HG03520 (cell line): Measurements from ENCODE around the gene TMEM95.

Experiments
- ATAC-seq: cut with Tn5 transposase; IDR thresholded peaks from one replicate; pipeline ENCODE4 v1.9.1; 2021; ENCODE audit warnings: mild to moderate bottlenecking, moderate library complexity; ENCODE audit not compliant: unreplicated experiment

The TMEM95 gene

GRCh38 chr17:7355053-7355452 is at the start of gene TMEM95:
Gene TMEM95, plus strand, starts transcription at chr17:7355156. Its CDS starts 49 bp downstream, at chr17:7355205.
- ATAC-seq = no peak

DNA sequence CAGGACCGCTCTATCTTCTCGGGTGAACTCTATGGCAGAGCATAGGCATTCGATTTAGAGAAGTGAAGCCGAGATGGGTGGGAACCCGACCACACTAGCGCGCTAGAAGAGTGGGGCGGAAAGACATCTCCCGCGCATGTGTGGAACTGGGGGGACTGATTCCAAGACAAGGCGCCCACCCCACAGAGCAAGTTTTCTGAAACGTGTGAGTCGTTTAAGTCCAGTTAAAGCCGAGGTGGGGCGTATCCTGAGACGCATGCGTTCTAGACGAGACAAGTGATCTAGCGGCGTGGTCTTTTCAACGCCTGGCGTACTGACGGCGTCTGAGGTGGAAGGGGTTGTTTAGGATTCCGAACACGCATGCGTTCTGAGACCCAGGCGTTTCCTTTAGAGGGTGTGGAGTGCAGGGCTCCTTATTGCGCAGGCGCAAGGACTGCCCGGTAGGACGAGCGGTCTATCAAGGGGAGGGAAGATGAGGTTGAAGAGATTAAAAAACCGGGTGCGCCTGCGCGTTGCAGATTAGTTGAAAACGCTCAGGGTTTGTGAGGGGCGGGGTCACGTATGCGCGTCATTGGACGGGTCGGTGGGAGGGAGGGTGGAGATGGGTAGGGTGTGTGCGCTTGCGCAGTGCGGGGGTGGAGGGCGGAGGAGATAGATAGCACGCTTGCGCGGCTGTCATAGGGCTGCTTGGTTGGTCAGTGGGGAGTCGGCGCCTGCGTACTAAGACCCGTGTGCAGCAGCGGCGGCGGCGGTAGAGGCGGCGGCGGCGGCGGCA is 47.9 kb upstream of the TMEM95 start, which contains the start of gene EIF5A:
TSS of gene EIF5A (plus strand) at position 718 of the 775 bp plus-strand sequence. CDS start 2,008 bp downstream, outside the sequence.
- ATAC-seq = peak; percentile 68

DNA sequence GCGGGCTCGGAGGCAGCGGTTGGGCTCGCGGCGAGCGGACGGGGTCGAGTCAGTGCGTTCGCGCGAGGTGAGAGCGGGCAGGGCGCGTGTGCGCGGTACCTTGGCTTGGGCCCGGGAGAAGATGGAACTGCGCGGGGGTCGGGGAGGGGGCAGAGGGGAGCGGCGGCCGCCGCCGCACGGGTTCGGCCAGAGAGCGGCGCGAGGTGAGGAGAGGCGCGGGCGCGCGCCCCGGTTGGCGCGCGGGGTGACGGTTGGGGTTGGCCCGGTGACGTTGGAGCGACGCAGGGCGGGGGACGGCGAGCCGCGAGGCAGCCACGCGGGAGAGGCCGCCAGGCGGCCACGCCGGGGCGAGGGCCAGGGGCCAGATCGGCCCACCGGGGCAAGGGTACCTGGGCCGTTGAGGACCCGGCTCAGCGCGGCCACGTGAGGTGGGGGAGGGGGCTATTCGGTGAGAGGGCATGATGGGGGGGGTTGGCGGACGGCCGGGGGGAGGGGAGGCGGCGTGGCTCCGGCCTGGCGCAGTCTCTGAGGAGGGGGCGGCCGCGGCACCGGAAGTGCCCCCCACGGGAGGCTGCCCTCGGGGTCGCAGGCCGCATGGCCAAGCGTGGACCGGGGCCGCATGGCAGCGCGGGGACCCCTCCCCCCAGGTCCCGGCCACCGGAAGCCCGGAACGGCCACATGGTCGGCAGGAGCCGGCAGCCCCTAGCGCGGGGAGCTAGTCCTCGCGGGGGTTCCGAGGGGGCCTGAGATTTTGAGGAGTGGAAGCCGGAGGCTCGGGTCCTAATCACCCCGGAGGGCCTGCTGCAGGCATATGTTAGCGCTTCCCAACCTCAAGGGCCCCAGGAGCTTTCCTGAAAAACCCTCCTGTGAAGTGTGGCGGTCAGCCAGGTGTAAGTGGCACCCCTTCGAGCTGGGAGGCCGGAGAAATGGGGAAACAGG is 47.0 kb upstream of the TMEM95 start:
- ATAC-seq = no peak

DNA sequence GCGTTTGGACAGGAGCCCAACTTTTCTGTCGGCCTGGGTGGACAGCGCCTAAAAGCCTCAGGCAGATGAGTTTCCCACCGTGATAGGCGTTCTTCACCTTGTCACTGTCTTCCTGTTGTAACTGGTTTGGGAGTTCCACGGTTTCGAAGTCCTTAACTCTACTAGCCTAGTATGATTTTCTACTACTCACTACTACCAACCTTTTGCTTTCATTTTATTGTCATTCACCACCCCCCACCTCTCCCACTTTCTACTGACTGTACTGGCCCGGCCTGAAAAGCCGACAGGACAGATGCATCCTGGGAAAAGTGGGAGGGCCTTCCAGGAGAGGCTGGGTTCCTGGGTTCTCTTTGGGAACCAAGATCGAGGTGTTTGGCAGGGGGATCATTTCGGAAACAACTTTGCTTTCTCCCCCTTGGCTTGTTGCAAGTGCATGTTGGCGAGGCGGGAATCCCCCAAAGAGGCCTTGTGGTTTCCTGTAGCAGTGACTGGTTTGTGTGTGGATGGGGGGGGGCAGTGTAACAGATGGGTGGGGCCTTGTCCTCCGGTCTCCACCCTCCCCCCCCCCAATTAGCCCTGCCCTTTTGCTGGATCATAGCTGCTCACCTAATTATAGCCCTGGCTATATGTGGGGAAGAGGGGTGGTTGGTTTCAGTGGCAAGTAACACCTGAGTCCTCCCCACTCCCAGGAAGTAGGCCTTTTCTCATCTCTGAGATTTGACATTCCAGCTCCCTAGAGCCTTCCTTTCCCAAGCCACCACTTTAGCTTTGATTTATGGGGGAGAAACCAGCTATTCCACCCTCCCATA is 46.1 kb upstream of the TMEM95 start:
- no peak for ATAC-seq

DNA sequence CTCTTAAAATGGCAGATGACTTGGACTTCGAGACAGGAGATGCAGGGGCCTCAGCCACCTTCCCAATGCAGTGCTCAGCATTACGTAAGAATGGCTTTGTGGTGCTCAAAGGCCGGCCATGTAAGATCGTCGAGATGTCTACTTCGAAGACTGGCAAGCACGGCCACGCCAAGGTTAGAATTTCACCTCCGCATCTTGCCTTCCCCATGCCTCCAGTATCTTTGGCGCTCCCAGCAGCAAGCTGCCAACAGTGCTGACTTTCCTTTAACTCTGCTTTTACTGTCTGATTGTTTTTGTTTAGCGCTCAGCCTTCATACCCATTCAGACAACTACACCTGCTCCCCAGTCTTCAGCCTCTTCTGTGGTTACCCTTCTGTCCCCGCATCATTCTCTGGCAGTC is 45.3 kb upstream of the TMEM95 start:
- ATAC-seq = no peak

GRCh38 chr17:7311110-7311705 is 43.7 kb upstream of the TMEM95 start:
- no peak for ATAC-seq

DNA sequence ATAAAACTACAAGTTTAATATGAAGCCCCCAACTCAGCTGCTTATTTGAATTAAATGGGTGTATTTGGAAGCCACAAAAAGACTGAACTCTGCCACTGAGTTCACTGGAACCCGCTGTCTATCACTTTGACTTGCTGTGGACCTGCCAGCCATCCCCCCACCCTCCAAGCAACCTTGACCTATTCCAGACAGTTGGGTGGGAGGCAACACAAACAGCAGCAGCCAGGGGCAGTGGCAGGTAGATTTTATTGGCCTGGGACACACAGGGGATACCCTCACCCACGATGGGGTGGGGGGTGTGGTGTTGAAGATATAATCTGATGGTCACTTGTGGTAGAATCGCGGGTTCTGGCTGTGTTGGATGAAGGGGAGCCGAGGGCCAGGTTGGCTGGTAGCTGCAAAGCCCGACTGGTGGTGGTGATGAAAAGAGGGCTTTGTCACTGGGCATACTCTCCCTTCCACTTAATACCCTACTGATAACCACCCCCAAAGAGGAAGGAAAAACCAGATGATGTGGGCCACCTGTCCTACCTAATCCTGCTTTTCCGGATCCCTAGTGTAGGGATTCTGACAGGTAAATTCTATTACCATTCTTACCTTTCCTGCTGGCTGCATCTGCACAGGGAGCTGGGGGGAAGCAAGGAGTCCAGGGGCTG is 42.4 kb upstream of the TMEM95 start:
- no peak for ATAC-seq

DNA sequence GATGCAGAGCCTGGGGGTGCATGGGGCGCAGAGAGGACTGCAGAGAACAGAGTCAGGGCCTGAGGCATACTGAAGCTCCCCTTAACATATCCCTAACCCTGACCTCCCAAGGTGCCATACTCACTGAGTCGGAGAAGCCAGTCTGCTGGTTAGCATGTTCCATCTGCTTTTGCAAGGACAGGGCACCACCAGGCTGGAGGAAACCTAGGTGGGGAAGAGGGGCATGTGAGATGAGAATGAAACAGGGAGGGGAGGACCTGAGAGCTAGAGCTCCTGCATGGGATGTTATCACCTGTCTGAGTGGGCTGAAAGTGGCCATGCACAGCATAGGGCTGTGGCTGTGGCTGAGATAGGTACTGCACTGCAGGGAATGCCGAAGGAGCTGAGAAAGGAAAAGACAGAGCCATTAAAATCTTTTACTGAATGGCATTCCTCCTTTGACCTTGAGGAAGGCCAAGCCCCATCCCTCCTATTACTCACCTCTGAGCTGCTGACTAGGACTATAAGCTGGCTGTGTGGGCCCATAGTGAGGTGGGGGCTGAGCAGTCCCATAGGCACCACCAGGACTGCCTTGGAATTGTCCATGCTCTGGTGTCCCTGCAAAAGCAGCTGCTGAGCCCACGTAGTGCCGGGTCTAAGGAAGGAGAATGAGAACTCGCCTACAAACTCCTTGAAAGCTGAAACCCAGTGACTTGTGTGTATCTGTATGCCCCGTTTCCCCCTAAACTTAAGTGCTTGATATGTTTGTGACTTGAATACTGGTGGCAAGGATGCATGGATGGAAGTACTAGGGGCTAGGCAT is 41.7 kb upstream of the TMEM95 start:
- no peak for ATAC-seq

DNA sequence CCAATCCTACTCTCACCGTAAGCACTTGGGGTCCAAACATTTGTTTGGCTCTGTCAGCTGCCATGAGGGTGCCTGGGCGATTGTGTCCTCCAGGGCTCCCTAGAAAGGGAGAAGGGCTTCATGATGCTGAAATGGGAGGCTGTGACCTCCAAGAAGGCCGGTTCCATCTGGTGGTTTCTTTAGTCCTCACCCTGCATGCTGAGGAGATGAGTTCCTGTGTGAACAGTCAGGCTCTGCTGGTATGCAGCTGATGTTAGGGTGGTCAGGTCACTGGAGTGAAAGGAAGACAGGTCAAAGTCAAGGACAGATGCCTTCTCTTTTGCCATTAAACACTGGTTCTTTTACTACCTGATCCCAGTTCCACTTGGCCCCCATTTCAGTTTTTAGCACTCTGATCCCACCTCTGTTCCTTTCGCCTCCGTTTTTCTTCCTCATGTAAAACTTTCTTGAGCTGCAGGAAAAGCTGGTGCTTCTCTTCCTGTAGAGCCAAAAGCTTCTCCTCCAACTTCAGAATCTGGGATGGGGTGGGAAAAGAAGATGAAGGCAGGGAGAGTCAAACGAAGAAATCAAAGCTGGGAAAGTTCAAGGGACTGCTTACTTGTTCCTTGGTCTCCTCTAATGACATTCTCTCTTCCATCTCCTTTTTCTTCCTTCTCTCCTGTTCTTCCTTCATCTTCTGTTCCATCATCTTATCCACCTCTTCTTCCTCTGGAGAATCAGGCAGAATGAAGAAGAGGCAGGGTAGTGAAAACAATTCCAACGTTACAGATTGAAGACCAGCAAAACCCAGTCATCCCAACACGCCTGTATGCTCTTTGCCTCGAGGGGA is 40.9 kb upstream of the TMEM95 start:
- no peak for ATAC-seq

DNA sequence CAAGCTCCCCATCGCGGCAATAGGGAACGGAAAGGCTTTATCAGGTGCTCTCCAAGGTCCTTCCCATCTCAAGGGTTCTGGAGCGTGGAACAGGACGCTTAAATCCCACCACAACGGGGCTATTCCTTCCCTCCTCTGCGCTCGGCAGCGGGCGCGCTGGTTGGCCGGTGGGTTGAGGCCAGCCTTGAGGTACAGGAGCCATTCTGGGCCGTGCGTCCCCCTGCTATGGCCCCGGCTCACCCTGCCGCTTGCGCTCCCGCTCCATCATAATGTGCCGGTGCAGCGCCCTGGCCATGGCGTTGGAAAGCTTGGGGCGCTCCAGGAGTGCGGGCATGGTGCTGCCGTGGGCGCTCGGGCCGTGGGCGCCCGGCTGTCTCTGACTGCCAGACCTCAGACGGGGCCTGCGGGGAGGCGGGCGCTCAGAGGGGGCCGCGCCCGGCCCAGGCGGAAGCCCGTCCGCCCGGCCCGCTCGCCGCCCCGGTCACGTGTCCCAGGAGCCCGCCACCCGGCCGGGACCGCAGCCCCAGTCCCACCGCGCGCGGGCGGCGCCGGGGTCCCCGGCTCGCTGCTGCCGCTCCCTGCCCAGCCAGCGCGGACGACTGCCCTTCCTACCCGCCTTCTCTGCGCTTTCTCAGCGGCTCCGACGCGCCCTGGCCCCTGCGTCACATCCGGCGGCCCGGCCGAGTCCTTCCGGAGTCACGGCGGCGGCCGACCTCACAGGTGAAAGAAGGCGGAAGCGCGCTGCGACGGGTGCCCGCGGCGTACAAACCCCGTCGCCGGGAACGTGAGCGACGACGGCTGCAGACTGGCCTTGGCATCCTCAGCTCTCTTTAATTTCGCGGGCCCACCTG is 40.0 kb upstream of the TMEM95 start, which contains the start of gene GPS2:
TSS of gene GPS2 (minus strand) at position 642 of the 851 bp plus-strand sequence. CDS start at position 334, 308 bp downstream.
- peak; percentile 64 for ATAC-seq

DNA sequence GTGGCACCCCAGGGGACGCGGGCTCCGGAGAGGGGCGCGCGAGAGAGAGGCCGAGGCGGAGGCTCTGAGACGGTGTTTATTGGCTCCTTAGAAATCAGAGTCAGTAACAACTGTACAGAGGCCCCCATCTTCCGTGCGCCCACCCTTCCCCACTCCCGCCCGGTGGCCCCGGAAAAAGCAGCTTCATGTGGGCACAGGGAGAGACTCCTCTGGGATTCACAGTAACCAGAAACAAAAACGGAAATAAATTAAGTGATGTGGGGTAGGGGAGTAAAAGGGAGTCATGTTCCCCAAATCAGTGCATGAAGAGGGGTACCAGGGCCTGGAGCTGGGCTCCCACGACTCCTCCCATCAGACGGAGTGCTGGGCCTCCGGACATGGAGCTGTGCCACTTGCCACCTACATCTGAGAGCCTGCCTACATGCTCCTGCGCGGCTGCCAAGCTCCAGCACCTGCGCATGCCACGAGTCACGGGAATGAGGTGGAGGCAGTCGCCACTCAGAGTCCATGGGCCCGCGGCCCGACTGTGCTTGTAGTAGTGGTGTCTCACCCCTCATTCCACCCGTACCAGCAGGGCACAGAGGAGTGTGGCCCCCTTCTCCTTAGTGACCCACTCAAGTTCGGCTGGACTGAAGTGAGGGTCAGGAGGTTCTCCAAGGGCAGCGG is 39.3 kb upstream of the TMEM95 start:
- no peak for ATAC-seq

- ATAC-seq = no peak
These were observed 37.7 kb upstream of the TMEM95 start for GRCh38 chr17:7317161-7317803.

DNA sequence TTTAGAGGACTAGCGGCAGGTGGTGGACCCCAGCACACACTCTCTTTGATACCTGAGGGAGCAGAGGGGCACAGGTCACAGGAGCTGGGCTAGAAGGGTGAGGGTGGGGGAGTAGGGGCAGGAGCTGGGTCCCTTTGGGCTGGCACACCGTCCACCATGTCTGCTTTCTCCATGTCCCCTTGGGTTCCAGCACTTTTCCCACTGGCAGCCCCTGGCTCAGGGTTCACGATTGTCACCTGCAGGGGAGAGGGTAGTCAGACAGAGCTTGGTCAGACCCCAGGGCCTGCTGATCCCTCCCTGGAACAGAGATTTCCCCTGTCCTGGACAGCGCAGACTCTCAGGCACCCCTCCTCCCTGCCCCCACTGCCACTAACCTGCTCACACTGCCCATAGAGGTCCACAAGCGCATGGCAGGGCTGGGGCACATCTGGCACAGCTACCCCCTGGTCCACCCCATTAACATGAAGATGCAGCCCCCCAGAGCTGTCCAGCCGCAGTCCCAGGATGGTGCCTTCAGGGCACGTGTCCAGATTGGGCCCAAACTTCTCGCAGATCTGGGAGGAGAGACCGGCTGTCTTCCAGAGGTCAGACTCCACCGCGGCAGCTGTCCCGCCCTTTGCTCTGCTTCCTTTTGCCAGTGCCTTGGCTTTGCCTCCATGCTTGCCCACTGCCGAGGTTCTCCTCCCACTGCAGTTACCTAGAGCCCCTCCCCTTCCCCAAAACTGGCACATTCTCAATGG is 36.7 kb upstream of the TMEM95 start:
- no peak for ATAC-seq

- ATAC-seq = no peak
These were observed 33.5 kb upstream of the TMEM95 start for GRCh38 chr17:7321466-7321865.

DNA sequence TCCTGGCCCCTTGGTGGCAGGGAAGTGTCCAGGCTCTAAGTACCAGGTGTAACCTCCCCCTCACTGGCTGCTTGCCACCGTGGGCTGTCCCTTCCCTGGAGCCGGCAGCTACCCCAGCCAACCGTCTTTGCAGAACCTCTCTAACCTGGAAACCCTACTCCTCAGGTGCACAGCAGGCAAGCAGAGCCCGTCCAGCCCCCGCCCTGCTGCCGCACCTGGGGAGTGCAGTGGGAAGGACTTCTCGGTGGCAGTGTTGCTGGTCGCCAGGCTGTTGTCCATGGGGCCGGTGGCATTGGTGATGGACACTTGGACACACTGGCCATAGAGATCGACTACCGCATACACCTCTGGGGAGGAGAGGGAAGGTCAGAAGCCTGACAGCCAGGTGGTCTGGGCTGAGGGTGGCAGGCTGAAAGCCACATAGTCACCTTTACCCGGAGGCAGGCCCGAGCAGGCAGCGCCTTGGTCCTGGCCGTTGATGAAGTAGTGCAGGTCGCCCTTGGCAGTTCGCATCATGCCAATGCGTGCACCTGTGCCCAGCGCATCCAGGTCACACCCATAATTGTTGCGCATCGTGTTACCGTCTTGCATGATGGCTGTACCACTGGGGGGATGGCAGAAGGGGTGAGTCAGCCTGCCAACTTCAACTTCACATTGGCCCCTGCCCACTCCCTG is 32.3 kb upstream of the TMEM95 start:
- ATAC-seq = no peak
